22Rv1 (cell line): ENCODE measurements around the gene TFG.

Experiments
- ZFX ChIP-seq: fragments of 450-650 bp; IDR thresholded peaks from 2 replicates; pipeline ENCODE4 v1.6.1; 2017; ENCODE audit warnings: antibody characterized with exemption, borderline replicate concordance
- TF ChIP-seq, protein P1 (sequence below): fragments of 450-650 bp; IDR thresholded peaks from 2 replicates; pipeline ENCODE4 v1.5.1; 2017; ENCODE audit warnings: mild to moderate bottlenecking

DNA sequence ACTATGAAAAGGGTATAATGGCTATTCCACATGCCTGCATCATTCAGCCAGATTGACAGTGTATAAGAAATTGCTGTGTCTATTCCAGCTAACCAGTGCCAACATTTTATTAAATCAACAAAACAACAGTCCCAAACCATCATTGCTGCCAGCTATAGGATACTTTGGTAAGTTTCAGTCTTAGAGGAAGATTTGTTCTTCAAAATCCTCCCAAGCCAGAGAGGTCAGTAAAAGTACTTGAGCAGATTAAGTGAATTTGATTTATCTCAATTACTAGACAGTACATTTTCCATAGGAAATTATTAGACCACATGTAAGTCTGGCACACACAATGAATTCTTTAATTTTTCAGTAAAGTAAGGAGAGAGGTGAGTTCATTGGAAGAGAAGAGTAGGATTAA lies 50.7 kb downstream of the TFG start:
- TF ChIP-seq, protein P1, sequence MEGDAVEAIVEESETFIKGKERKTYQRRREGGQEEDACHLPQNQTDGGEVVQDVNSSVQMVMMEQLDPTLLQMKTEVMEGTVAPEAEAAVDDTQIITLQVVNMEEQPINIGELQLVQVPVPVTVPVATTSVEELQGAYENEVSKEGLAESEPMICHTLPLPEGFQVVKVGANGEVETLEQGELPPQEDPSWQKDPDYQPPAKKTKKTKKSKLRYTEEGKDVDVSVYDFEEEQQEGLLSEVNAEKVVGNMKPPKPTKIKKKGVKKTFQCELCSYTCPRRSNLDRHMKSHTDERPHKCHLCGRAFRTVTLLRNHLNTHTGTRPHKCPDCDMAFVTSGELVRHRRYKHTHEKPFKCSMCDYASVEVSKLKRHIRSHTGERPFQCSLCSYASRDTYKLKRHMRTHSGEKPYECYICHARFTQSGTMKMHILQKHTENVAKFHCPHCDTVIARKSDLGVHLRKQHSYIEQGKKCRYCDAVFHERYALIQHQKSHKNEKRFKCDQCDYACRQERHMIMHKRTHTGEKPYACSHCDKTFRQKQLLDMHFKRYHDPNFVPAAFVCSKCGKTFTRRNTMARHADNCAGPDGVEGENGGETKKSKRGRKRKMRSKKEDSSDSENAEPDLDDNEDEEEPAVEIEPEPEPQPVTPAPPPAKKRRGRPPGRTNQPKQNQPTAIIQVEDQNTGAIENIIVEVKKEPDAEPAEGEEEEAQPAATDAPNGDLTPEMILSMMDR = no peak
- TF ChIP-seq ZFX = no peak
